SK-N-MC (cell line): ENCODE measurements around the gene MSI1.

Experiments
- DNase-seq: peaks from one replicate; pipeline ENCODE4 v3.0.0-alpha.2; 2011; ENCODE audit warnings: low read depth, low spot score
- H3K27ac ChIP-seq: fragments of 200-600 bp; sonication (generic); 2 replicates; pipeline ENCODE4 v1.5.1; 2016; ENCODE audit warnings: mixed run types
- H3K36me3 ChIP-seq: fragments of 200-600 bp; sonication (generic); 2 replicates; pipeline ENCODE4 v1.6.1; 2017; ENCODE audit warnings: antibody characterized with exemption, low read length, mixed read lengths; ENCODE audit not compliant: insufficient read depth
- H3K4me3 ChIP-seq: fragments of 200-600 bp; sonication (generic); 2 replicates; pipeline ENCODE4 v1.5.1; 2016
- H3K9ac ChIP-seq: fragments of 200-600 bp; sonication (generic); 2 replicates; pipeline ENCODE4 v1.8.0; 2017; ENCODE audit warnings: mixed run types, mixed read lengths; ENCODE audit not compliant: insufficient read length
- H3K9me3 ChIP-seq: fragments of 200-600 bp; sonication (generic); 2 replicates; pipeline ENCODE4 v1.6.1; 2017; ENCODE audit warnings: low read depth, mild to moderate bottlenecking, antibody characterized with exemption, low read length, moderate library complexity, mixed read lengths
- EZH2 ChIP-seq: fragments of 200-600 bp; sonication (generic); IDR thresholded peaks from one replicate; pipeline ENCODE4 v1.6.1; 2017; ENCODE audit warnings: antibody characterized with exemption
- FOXP2 ChIP-seq: optimal IDR thresholded peaks from 2 replicates; pipeline ENCODE3; 2011; ENCODE audit warnings: mild to moderate bottlenecking, moderate library complexity; ENCODE audit not compliant: insufficient read depth; ENCODE audit errors: extremely low read length, control extremely low read depth
- POLR2AphosphoS5 ChIP-seq: IDR thresholded peaks from 2 replicates; pipeline ENCODE4 v1.6.1; 2012; ENCODE audit warnings: mild to moderate bottlenecking, low read depth, low read length, borderline replicate concordance

The MSI1 gene

GRCh38 chr12:120353556-120354317 is 15.2 kb downstream of the MSI1 start:
- no peak overlapping the region for H3K27ac ChIP-seq
- H3K9ac ChIP-seq = no peak overlapping the region
- no peaks in the 10 kb centered on the region for H3K9me3 ChIP-seq
- TF ChIP-seq EZH2 = no peak
- TF ChIP-seq FOXP2 = no peak
- TF ChIP-seq POLR2AphosphoS5 = no peak
- H3K4me3 ChIP-seq = no peak overlapping the region
- DNase-seq = no peak
- peaks cover 28% of the 10 kb centered on the region for H3K36me3 ChIP-seq

DNA sequence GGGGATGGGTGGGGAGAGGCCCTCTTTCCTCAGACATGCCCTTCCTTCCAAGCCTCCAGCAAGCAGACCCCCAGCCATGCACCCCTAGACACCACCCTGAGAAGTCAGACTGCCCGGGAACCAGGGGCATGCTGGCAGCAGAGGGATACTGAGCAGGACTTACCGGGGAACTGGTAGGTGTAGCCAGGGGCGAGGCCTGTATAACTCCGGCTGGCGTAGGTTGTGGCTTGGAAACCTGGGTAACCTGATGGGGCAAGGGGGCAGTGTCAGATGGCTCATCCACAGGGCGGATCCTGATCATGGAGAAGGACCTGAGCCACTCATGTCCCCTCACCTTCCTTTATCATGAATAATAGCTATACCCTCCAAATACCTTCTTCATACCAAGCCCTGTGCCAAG is 15.8 kb downstream of the MSI1 start:
- no peak overlapping the region for H3K4me3 ChIP-seq
- TF ChIP-seq EZH2 (no peak), POLR2AphosphoS5 (no peak), FOXP2 (no peak)
- no peak overlapping the region for H3K9ac ChIP-seq
- DNase-seq = no peak
- H3K27ac ChIP-seq = no peak overlapping the region
- H3K36me3 ChIP-seq = peaks cover 28% of the 10 kb centered on the region
- no peaks in the 10 kb centered on the region for H3K9me3 ChIP-seq

DNA sequence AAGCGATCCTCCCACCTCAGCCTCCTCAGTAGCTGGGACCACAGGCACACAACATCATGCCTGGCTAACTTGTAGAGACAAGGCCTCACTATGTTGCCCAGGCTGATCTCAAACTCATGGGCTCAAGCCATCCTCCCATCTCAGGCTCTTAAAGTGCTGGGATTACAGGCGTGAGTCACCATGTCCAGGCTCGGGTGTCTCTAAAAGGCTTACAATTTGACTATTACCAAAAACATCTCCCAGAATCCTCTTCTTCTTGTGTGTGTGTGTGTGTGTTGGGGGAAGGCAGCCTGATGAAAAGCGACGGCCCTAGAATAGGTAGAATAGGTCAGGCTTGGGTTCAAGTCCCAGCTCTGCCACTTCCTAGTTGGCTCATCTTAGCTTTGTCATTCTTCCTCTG is 16.8 kb downstream of the MSI1 start:
- Histone ChIP-seq H3K36me3 (peaks cover 28% of the 10 kb centered on the region), H3K9me3 (no peaks in the 10 kb centered on the region), H3K27ac (no peak overlapping the region), H3K4me3 (no peak overlapping the region), H3K9ac (no peak overlapping the region)
- DNase-seq = no peak
- no peak for TF ChIP-seq FOXP2
- TF ChIP-seq EZH2 = no peak
- TF ChIP-seq POLR2AphosphoS5 = no peak

GRCh38 chr12:120350576-120351350 is 18.2 kb downstream of the MSI1 start:
- no peak for DNase-seq
- Histone ChIP-seq H3K4me3 (no peak overlapping the region), H3K27ac (no peak overlapping the region), H3K36me3 (peaks cover 14% of the 10 kb centered on the region; the same call in 1 of the 2 replicates), H3K9me3 (no peaks in the 10 kb centered on the region), H3K9ac (no peak overlapping the region)
- no peak for TF ChIP-seq EZH2
- TF ChIP-seq FOXP2 = no peak
- no peak for TF ChIP-seq POLR2AphosphoS5

- Histone ChIP-seq H3K36me3 (peaks cover 9% of the 10 kb centered on the region; the same call in 1 of the 2 replicates), H3K4me3 (no peak overlapping the region), H3K9ac (no peak overlapping the region), H3K27ac (no peak overlapping the region), H3K9me3 (no peaks in the 10 kb centered on the region)
- TF ChIP-seq FOXP2 = no peak
- no peak for TF ChIP-seq POLR2AphosphoS5
- no peak for TF ChIP-seq EZH2
- no peak for DNase-seq
Measured at GRCh38 chr12:120347766-120348165, 21.2 kb downstream of the MSI1 start.

- Histone ChIP-seq H3K36me3 (peaks cover 9% of the 10 kb centered on the region; the same call in 1 of the 2 replicates), H3K4me3 (no peak overlapping the region), H3K9me3 (no peaks in the 10 kb centered on the region), H3K27ac (no peak overlapping the region), H3K9ac (no peak overlapping the region)
- TF ChIP-seq FOXP2 = no peak
- DNase-seq = no peak
Measured at GRCh38 chr12:120346681-120347080, 22.3 kb downstream of the MSI1 start.

- peaks cover 9% of the 10 kb centered on the region; the same call in 1 of the 2 replicates for H3K36me3 ChIP-seq
- no peaks in the 10 kb centered on the region for H3K9me3 ChIP-seq
- TF ChIP-seq POLR2AphosphoS5 (no peak), FOXP2 (no peak), EZH2 (no peak)
- H3K27ac ChIP-seq = no peak overlapping the region
- no peak overlapping the region for H3K9ac ChIP-seq
- H3K4me3 ChIP-seq = no peak overlapping the region
- no peak for DNase-seq
Measured at GRCh38 chr12:120346031-120346430, 22.9 kb downstream of the MSI1 start.

- no peaks in the 10 kb centered on the region for H3K9me3 ChIP-seq
- H3K27ac ChIP-seq = no peak overlapping the region
- no peak overlapping the region for H3K9ac ChIP-seq
- peaks cover 9% of the 10 kb centered on the region; the same call in 1 of the 2 replicates for H3K36me3 ChIP-seq
- DNase-seq = no peak
- no peak overlapping the region for H3K4me3 ChIP-seq
- no peak for TF ChIP-seq POLR2AphosphoS5
- TF ChIP-seq FOXP2 = no peak
- TF ChIP-seq EZH2 = no peak
Measured at GRCh38 chr12:120343692-120344091, 25.3 kb downstream of the MSI1 start.
